WTC11 (cell line): ENCODE measurements around the gene RPL10.

Experiments used
- CREB1 ChIP-seq: sonication (generic); formaldehyde crosslinking; IDR thresholded peaks from 2 replicates; pipeline ENCODE4 v1.8.0; 2023; ENCODE audit warnings: mild to moderate bottlenecking, missing genetic modification reagents
- ESRRA ChIP-seq: sonication (generic); formaldehyde crosslinking; IDR thresholded peaks from 2 replicates; pipeline ENCODE4 v1.8.1; 2022; ENCODE audit warnings: mild to moderate bottlenecking, missing genetic modification reagents, borderline replicate concordance
- SMAD4 ChIP-seq: sonication (generic); formaldehyde crosslinking; IDR thresholded peaks from 2 replicates; pipeline ENCODE4 v1.8.0; 2022; ENCODE audit warnings: mild to moderate bottlenecking, missing genetic modification reagents
- TEAD4 ChIP-seq: sonication (generic); formaldehyde crosslinking; IDR thresholded peaks from 2 replicates; pipeline ENCODE4 v1.8.0; 2022; ENCODE audit warnings: mild to moderate bottlenecking, missing genetic modification reagents
- TF ChIP-seq, protein P1 (sequence below): sonication (generic); formaldehyde crosslinking; IDR thresholded peaks from 2 replicates; pipeline ENCODE4 v1.8.1; 2023; ENCODE audit warnings: mild to moderate bottlenecking, moderate library complexity, missing genetic modification reagents
- TF ChIP-seq, protein P2 (sequence below): fragments of 200-600 bp; IDR thresholded peaks from 2 replicates; pipeline ENCODE4 v1.8.0; 2022; ENCODE audit warnings: antibody characterized with exemption
- TF ChIP-seq, protein P3 (sequence below): sonication (generic); formaldehyde crosslinking; IDR thresholded peaks from 2 replicates; pipeline ENCODE4 v1.8.0; 2022; ENCODE audit warnings: mild to moderate bottlenecking, missing genetic modification reagents
- TF ChIP-seq, protein P4 (sequence below): sonication (generic); formaldehyde crosslinking; conservative IDR thresholded peaks from 2 replicates; pipeline ENCODE4 v1.8.1; 2023; ENCODE audit warnings: mild to moderate bottlenecking, low read depth, missing genetic modification reagents, moderate library complexity
- TF ChIP-seq, protein P5 (sequence below): sonication (generic); formaldehyde crosslinking; IDR thresholded peaks from 2 replicates; pipeline ENCODE4 v1.8.1; 2023; ENCODE audit warnings: mild to moderate bottlenecking, missing genetic modification reagents, moderate library complexity
- TF ChIP-seq, protein P6 (sequence below): sonication (generic); formaldehyde crosslinking; IDR thresholded peaks from 2 replicates; pipeline ENCODE4 v1.8.1; 2022; ENCODE audit warnings: low read depth, mild to moderate bottlenecking, moderate library complexity, missing genetic modification reagents, borderline replicate concordance

DNA sequence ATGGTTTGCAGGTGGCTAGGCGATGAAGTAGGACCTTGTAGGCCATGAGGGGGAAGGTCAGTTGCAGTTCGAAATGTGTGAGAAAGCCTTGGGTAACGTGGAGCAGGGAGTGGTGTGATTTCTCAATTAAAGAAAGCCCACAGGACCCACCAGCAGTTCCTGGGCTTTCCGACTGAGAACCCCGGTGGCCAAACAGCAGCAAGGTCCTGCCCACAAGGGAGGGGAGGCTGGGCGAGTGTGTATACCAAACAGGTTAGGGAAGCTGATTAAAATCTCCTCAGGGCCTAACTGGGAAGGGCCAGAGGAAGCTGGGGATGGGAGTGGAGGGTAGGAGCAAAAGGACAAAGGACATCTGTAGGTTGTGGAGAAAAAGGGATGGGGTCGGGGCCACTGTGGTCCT, 32.7 kb downstream of the RPL10 start:
- no peak for TF ChIP-seq CREB1 (CRISPR knock-in tag)
- no peak for TF ChIP-seq TEAD4 (CRISPR knock-in tag)
- TF ChIP-seq, protein P1, sequence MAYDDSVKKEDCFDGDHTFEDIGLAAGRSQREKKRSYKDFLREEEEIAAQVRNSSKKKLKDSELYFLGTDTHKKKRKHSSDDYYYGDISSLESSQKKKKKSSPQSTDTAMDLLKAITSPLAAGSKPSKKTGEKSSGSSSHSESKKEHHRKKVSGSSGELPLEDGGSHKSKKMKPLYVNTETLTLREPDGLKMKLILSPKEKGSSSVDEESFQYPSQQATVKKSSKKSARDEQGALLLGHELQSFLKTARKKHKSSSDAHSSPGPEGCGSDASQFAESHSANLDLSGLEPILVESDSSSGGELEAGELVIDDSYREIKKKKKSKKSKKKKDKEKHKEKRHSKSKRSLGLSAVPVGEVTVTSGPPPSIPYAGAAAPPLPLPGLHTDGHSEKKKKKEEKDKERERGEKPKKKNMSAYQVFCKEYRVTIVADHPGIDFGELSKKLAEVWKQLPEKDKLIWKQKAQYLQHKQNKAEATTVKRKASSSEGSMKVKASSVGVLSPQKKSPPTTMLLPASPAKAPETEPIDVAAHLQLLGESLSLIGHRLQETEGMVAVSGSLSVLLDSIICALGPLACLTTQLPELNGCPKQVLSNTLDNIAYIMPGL (CRISPR knock-in tag) = no peak
- TF ChIP-seq, protein P2, sequence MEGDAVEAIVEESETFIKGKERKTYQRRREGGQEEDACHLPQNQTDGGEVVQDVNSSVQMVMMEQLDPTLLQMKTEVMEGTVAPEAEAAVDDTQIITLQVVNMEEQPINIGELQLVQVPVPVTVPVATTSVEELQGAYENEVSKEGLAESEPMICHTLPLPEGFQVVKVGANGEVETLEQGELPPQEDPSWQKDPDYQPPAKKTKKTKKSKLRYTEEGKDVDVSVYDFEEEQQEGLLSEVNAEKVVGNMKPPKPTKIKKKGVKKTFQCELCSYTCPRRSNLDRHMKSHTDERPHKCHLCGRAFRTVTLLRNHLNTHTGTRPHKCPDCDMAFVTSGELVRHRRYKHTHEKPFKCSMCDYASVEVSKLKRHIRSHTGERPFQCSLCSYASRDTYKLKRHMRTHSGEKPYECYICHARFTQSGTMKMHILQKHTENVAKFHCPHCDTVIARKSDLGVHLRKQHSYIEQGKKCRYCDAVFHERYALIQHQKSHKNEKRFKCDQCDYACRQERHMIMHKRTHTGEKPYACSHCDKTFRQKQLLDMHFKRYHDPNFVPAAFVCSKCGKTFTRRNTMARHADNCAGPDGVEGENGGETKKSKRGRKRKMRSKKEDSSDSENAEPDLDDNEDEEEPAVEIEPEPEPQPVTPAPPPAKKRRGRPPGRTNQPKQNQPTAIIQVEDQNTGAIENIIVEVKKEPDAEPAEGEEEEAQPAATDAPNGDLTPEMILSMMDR = no peak
- TF ChIP-seq, protein P3, sequence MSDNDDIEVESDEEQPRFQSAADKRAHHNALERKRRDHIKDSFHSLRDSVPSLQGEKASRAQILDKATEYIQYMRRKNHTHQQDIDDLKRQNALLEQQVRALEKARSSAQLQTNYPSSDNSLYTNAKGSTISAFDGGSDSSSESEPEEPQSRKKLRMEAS (CRISPR knock-in tag) = no peak
- TF ChIP-seq, protein P4, sequence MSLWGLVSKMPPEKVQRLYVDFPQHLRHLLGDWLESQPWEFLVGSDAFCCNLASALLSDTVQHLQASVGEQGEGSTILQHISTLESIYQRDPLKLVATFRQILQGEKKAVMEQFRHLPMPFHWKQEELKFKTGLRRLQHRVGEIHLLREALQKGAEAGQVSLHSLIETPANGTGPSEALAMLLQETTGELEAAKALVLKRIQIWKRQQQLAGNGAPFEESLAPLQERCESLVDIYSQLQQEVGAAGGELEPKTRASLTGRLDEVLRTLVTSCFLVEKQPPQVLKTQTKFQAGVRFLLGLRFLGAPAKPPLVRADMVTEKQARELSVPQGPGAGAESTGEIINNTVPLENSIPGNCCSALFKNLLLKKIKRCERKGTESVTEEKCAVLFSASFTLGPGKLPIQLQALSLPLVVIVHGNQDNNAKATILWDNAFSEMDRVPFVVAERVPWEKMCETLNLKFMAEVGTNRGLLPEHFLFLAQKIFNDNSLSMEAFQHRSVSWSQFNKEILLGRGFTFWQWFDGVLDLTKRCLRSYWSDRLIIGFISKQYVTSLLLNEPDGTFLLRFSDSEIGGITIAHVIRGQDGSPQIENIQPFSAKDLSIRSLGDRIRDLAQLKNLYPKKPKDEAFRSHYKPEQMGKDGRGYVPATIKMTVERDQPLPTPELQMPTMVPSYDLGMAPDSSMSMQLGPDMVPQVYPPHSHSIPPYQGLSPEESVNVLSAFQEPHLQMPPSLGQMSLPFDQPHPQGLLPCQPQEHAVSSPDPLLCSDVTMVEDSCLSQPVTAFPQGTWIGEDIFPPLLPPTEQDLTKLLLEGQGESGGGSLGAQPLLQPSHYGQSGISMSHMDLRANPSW = no peak
- TF ChIP-seq ESRRA (CRISPR knock-in tag) = no peak
- TF ChIP-seq, protein P5, sequence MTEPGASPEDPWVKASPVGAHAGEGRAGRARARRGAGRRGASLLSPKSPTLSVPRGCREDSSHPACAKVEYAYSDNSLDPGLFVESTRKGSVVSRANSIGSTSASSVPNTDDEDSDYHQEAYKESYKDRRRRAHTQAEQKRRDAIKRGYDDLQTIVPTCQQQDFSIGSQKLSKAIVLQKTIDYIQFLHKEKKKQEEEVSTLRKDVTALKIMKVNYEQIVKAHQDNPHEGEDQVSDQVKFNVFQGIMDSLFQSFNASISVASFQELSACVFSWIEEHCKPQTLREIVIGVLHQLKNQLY = no peak
- TF ChIP-seq SMAD4 = no peak
- TF ChIP-seq, protein P6, sequence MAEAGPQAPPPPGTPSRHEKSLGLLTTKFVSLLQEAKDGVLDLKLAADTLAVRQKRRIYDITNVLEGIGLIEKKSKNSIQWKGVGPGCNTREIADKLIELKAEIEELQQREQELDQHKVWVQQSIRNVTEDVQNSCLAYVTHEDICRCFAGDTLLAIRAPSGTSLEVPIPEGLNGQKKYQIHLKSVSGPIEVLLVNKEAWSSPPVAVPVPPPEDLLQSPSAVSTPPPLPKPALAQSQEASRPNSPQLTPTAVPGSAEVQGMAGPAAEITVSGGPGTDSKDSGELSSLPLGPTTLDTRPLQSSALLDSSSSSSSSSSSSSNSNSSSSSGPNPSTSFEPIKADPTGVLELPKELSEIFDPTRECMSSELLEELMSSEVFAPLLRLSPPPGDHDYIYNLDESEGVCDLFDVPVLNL = no peak
